ENCODE data around the gene ACTN1. TPM values are rescaled to one million over a fixed set of nuclear protein-coding genes. Genes with fewer than 3 reads are reported as not detected.

Gene ACTN1
- total RNA-seq, 3 donors from 2014 or later (not counting 1 experiment from before 2014, with no cell fraction given) = 14.9 to 39.5 (median 19.6) TPM

GRCh38 chr14:68911594-68912227 lies 67.4 kb downstream of the ACTN1 start:
- H3K27me3 Mint-ChIP-seq (ENCODE audit: low read depth in 2 of 2) = peaks cover 0 to 2% of the 10 kb centered on the region in 2 donors
- Histone ChIP-seq H3K27me3 (ENCODE audit: control insufficient read depth, insufficient read depth, low read length) (no peaks in the 10 kb centered on the region), H3K9me3 (ENCODE audit: control insufficient read depth, insufficient read depth, low read length) (no peaks in the 10 kb centered on the region), H3K36me3 (ENCODE audit: control insufficient read depth, insufficient read depth, low read length) (no peaks in the 10 kb centered on the region), H3K4me3 (ENCODE audit: low read length) (no peak overlapping the region), H3K4me1 (ENCODE audit: control insufficient read depth, insufficient read depth, low read length) (peaks cover 4% of the 10 kb centered on the region), H3K27ac (ENCODE audit: low read length) (no peak overlapping the region)
- no peaks in the 10 kb centered on the region for H3K9me3 Mint-ChIP-seq
- peak; percentile 55 to 90 for DNase-seq
- no peak overlapping the region for H3K27ac Mint-ChIP-seq
- H3K4me3 Mint-ChIP-seq = no peak overlapping the region
- 50% methylated on average over 12 of the region's 12 CpGs for WGBS (ENCODE audit: insufficient coverage)
- TF ChIP-seq, protein P1, sequence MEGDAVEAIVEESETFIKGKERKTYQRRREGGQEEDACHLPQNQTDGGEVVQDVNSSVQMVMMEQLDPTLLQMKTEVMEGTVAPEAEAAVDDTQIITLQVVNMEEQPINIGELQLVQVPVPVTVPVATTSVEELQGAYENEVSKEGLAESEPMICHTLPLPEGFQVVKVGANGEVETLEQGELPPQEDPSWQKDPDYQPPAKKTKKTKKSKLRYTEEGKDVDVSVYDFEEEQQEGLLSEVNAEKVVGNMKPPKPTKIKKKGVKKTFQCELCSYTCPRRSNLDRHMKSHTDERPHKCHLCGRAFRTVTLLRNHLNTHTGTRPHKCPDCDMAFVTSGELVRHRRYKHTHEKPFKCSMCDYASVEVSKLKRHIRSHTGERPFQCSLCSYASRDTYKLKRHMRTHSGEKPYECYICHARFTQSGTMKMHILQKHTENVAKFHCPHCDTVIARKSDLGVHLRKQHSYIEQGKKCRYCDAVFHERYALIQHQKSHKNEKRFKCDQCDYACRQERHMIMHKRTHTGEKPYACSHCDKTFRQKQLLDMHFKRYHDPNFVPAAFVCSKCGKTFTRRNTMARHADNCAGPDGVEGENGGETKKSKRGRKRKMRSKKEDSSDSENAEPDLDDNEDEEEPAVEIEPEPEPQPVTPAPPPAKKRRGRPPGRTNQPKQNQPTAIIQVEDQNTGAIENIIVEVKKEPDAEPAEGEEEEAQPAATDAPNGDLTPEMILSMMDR (IDR thresholded peaks at IDR 0.05) = peak; percentile 95
- H3K4me1 Mint-ChIP-seq = peaks cover 6 to 7% of the 10 kb centered on the region in 2 donors
- intact Hi-C loops (cut with micrococcal nuclease) = loop anchor here (5.0 kb wide), 1 partner anchor 196 kb away; no protein-coding TSS in a partner anchor
- ATAC-seq = peak; percentile 95 to 100 (median 99)
- H3K36me3 Mint-ChIP-seq = no peaks in the 10 kb centered on the region

DNA sequence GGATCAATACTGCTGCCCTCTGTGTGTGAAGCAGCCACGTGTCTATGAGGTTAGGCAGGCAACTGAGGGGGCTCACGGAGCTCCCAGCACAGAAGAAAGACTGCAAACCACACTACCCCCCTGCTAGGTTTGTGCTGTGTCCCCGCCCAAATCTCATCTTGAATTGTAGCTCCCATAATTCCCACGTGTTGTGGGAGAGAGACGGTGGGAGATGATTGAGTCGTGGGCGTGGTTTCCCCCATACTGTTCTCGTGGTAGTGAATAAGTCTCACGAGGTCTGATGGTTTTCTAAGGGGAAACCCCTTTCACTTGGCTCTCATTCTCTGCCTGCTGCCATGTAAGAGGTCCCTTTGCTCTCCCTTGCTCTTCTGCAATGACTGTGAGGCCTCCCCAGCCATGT lies 68.6 kb downstream of the ACTN1 start:
- DNase-seq (no peak), ATAC-seq (no peak)
- Mint-ChIP-seq H3K27me3 (ENCODE audit: low read depth in 2 of 2) (peaks cover 0 to 2% of the 10 kb centered on the region in 2 donors), H3K4me3 (no peak overlapping the region), H3K9me3 (no peaks in the 10 kb centered on the region), H3K4me1 (peaks cover 6 to 7% of the 10 kb centered on the region in 2 donors), H3K36me3 (no peaks in the 10 kb centered on the region), H3K27ac (no peak overlapping the region)
- intact Hi-C loops (cut with micrococcal nuclease) = loop anchor here (5.0 kb wide), 1 partner anchor 197 kb away; no protein-coding TSS in a partner anchor
- Histone ChIP-seq H3K4me1 (ENCODE audit: control insufficient read depth, insufficient read depth, low read length) (peaks cover 4% of the 10 kb centered on the region), H3K27ac (ENCODE audit: low read length) (no peak overlapping the region), H3K27me3 (ENCODE audit: control insufficient read depth, insufficient read depth, low read length) (no peaks in the 10 kb centered on the region), H3K36me3 (ENCODE audit: control insufficient read depth, insufficient read depth, low read length) (no peaks in the 10 kb centered on the region), H3K9me3 (ENCODE audit: control insufficient read depth, insufficient read depth, low read length) (no peaks in the 10 kb centered on the region), H3K4me3 (ENCODE audit: low read length) (no peak overlapping the region)
- TF ChIP-seq, protein P1 (IDR thresholded peaks at IDR 0.05) = no peak
- WGBS (ENCODE audit: insufficient coverage) = 30% methylated on average over 8 of the region's 9 CpGs

DNA sequence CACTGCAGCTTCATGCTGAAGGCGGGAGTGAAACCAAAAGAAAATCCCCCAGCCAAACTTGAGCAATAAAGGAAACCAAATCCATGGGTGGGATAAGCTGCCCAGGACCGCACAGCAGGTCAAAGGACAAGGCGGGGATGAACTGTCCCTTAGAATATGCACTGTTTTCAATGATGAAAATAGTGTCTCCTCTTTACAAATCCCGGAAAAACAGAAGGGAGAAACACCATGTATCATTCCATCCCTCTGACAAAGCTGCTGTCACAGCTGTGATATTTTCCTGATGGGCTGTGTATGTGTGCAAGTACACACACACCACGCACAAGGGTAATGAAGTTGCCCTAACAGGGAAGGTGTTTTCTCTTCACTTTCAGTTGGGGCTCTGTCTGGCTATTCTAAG lies 70.3 kb downstream of the ACTN1 start:
- no peaks in the 10 kb centered on the region for H3K9me3 Mint-ChIP-seq

More for the DNA sequence above, 70.3 kb downstream of the ACTN1 start:
- TF ChIP-seq, protein P1 (IDR thresholded peaks at IDR 0.05) = no peak
- no peak for DNase-seq
- Mint-ChIP-seq H3K27me3 (ENCODE audit: low read depth in 2 of 2) (peaks cover 0 to 2% of the 10 kb centered on the region in 2 donors), H3K27ac (no peak overlapping the region), H3K4me3 (no peak overlapping the region), H3K36me3 (no peaks in the 10 kb centered on the region), H3K4me1 (peaks cover 6 to 7% of the 10 kb centered on the region in 2 donors)
- Histone ChIP-seq H3K27me3 (ENCODE audit: control insufficient read depth, insufficient read depth, low read length) (no peaks in the 10 kb centered on the region), H3K27ac (ENCODE audit: low read length) (no peak overlapping the region), H3K9me3 (ENCODE audit: control insufficient read depth, insufficient read depth, low read length) (no peaks in the 10 kb centered on the region), H3K4me3 (ENCODE audit: low read length) (no peak overlapping the region), H3K4me1 (ENCODE audit: control insufficient read depth, insufficient read depth, low read length) (peaks cover 4% of the 10 kb centered on the region), H3K36me3 (ENCODE audit: control insufficient read depth, insufficient read depth, low read length) (peaks cover 2% of the 10 kb centered on the region)
- intact Hi-C loops (cut with micrococcal nuclease) = no loop called here
- no peak for ATAC-seq
- 92% methylated on average over 5 of the region's 5 CpGs for WGBS (ENCODE audit: insufficient coverage)
